OCI-LY1 (cell line): ENCODE data around the gene DEPP1.

Experiments used
- H2AFZ ChIP-seq: fragments of 200-600 bp; sonication (generic), shearing (Covaris generic); 2 replicates; pipeline ENCODE4 v1.6.0; 2014; ENCODE audit warnings: antibody characterized with exemption, mild to moderate bottlenecking, low read length
- H3F3A ChIP-seq: fragments of 200-600 bp; sonication (generic), shearing (Covaris generic); 2 replicates; pipeline ENCODE4 v1.6.0; 2014; ENCODE audit warnings: mild to moderate bottlenecking, antibody characterized with exemption, low read length, moderate library complexity; ENCODE audit not compliant: insufficient read depth
- H3K27ac ChIP-seq: fragments of 200-600 bp; sonication (generic); 2 replicates; pipeline ENCODE4 v1.5.1; 2014; ENCODE audit warnings: low read length, mixed run types, mild to moderate bottlenecking, low read depth; ENCODE audit not compliant: poor library complexity, severe bottlenecking
- H3K27me3 ChIP-seq: fragments of 200-600 bp; sonication (generic); 2 replicates; pipeline ENCODE4 v1.6.0; 2014; ENCODE audit warnings: antibody characterized with exemption, mild to moderate bottlenecking, low read length, moderate library complexity; ENCODE audit not compliant: insufficient read depth
- H3K36me3 ChIP-seq: fragments of 200-600 bp; sonication (generic); 2 replicates; pipeline ENCODE4 v1.6.1; 2014; ENCODE audit warnings: mild to moderate bottlenecking, antibody characterized with exemption, low read length, moderate library complexity, mixed read lengths; ENCODE audit not compliant: insufficient read depth
- H3K4me1 ChIP-seq: fragments of 200-600 bp; sonication (generic); 2 replicates; pipeline ENCODE4 v1.5.1; 2014; ENCODE audit warnings: mild to moderate bottlenecking, low read length, moderate library complexity; ENCODE audit not compliant: insufficient read depth, severe bottlenecking
- H3K4me2 ChIP-seq: fragments of 200-600 bp; sonication (generic), shearing (Covaris generic); 2 replicates; pipeline ENCODE4 v1.6.1; 2014; ENCODE audit warnings: low read length
- H3K4me3 ChIP-seq: fragments of 200-600 bp; sonication (generic); 2 replicates; pipeline ENCODE4 v1.5.1; 2014; ENCODE audit warnings: low read length, low read depth, mild to moderate bottlenecking, mixed read lengths; ENCODE audit not compliant: poor library complexity, severe bottlenecking
- H3K79me2 ChIP-seq: fragments of 200-600 bp; shearing (Covaris generic); 2 replicates; pipeline ENCODE4 v1.6.1; 2016; ENCODE audit warnings: mixed run types, low read length, mixed read lengths; ENCODE audit not compliant: insufficient read depth
- H3K9ac ChIP-seq: fragments of 200-600 bp; sonication (generic), shearing (Covaris generic); 2 replicates; pipeline ENCODE4 v1.6.1; 2014; ENCODE audit warnings: mild to moderate bottlenecking, low read length, mixed read lengths
- H3K9me2 ChIP-seq: fragments of 200-600 bp; sonication (generic), shearing (Covaris generic); 2 replicates; pipeline ENCODE4 v1.6.1; 2014; ENCODE audit warnings: low read depth, mild to moderate bottlenecking, low read length, mixed read lengths
- H3K9me3 ChIP-seq: fragments of 200-600 bp; shearing (Covaris generic); 2 replicates; pipeline ENCODE4 v1.6.1; 2014; ENCODE audit warnings: low read length, mixed read lengths
- H4K20me1 ChIP-seq: fragments of 200-600 bp; sonication (generic), shearing (Covaris generic); 2 replicates; pipeline ENCODE4 v1.6.0; 2016; ENCODE audit warnings: mild to moderate bottlenecking, low read length; ENCODE audit not compliant: insufficient read depth
- CTCF ChIP-seq: fragments of 200-600 bp; sonication (generic), shearing (Covaris generic); IDR thresholded peaks from 2 replicates; pipeline ENCODE4 v1.5.1; 2017; ENCODE audit warnings: mild to moderate bottlenecking, antibody characterized with exemption, low read length, moderate library complexity, mixed read lengths
- EZH2 ChIP-seq: fragments of 200-600 bp; sonication (generic), shearing (Covaris generic); IDR thresholded peaks from 2 replicates; pipeline ENCODE4 v1.8.0; 2017; ENCODE audit warnings: borderline replicate concordance, mixed run types, mild to moderate bottlenecking, antibody characterized with exemption, low read length, moderate library complexity, mixed read lengths

The DEPP1 gene

GRCh38 chr10:44975431-44976331, 2.9 kb downstream of the DEPP1 start:
- H3K9me2 ChIP-seq, result no peaks in the 10 kb centered on the region
- H2AFZ ChIP-seq, result no peak overlapping the region
- no peaks in the 10 kb centered on the region for H3K79me2 ChIP-seq
- H3K4me2 ChIP-seq, result no peak overlapping the region
- H3K27me3 ChIP-seq, result peaks cover 3% of the 10 kb centered on the region; the same call in 1 of the 2 replicates
- H3K4me3 ChIP-seq, result no peak overlapping the region
- H4K20me1 ChIP-seq, result no peaks in the 10 kb centered on the region
- no peaks in the 10 kb centered on the region for H3K36me3 ChIP-seq
- no peaks in the 10 kb centered on the region for H3F3A ChIP-seq
- TF ChIP-seq CTCF, result no peak
- TF ChIP-seq EZH2, result no peak
- no peak overlapping the region for H3K9ac ChIP-seq
- H3K9me3 ChIP-seq, result no peaks in the 10 kb centered on the region
- H3K4me1 ChIP-seq, result peaks cover 15% of the 10 kb centered on the region
- no peak overlapping the region for H3K27ac ChIP-seq

- Histone ChIP-seq H3K9me2 (no peaks in the 10 kb centered on the region), H3K9ac (peak overlapping the region; percentile 53; the same call in 1 of the 2 replicates)
Observed at GRCh38 chr10:44974628-44975430, 3.8 kb downstream of the DEPP1 start.

More at GRCh38 chr10:44974628-44975430, 3.8 kb downstream of the DEPP1 start:
- Histone ChIP-seq H3K27me3 (no peaks in the 10 kb centered on the region), H2AFZ (peak overlapping the region; percentile 87; the same call in 1 of the 2 replicates), H3F3A (no peaks in the 10 kb centered on the region), H3K4me2 (peak overlapping the region; percentile 89), H3K4me3 (peak overlapping the region; percentile 60), H3K79me2 (no peaks in the 10 kb centered on the region), H3K4me1 (peaks cover 15% of the 10 kb centered on the region), H3K27ac (no peak overlapping the region), H4K20me1 (no peaks in the 10 kb centered on the region), H3K36me3 (no peaks in the 10 kb centered on the region), H3K9me3 (no peaks in the 10 kb centered on the region)
- TF ChIP-seq EZH2 (no peak), CTCF (peak; percentile 91)
